ENCODE measurements around the gene HSPA6. TPM values are rescaled to one million over a fixed set of nuclear protein-coding genes. Genes with fewer than 3 reads are reported as not detected.

The HSPA6 gene
- polyA plus RNA-seq, 1 donor from 2014 or later = 3.8 TPM

DNA sequence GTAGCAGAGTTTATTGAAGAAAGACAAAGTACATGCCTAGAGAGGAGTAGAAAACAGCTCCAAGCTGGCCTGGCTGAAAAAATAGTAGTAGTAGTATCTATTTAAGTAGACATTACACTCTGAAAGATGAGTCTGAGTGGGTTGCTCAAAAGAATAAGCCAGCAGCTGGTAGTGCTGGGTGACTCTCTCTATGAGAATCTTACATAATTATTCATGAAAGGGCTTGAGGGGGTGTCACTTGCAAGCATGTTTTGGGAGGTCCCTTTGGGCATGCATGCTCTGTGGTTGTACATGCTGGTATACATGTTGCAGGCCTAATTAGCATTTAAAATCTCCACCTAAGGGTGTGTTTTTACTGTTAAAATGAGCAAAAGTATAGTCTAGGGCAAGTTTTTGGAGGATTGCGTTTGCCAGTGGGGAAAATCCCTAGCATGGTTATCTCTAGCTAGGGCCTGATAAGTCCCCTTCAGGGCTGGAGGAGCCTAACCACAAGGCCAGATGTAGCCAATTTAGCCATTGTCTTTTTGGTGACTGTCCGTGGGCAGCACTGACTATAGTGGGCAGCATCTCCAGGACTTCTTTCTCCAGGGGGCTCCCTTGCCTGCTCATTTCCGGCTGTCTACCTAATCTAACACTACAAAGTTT is 30.1 kb upstream of the HSPA6 start:
- Histone ChIP-seq H3K9me3 (ENCODE audit: low read length) (no peaks in the 10 kb centered on the region), H3K36me3 (ENCODE audit: insufficient read depth, low read length) (no peaks in the 10 kb centered on the region), H4K20me1 (ENCODE audit: insufficient read depth) (no peaks in the 10 kb centered on the region), H3K79me2 (replicated peaks; ENCODE audit: insufficient read depth, low read length) (no peaks in the 10 kb centered on the region), H2AFZ (ENCODE audit: low read depth, low read length) (no peak overlapping the region), H3F3A (ENCODE audit: insufficient read depth, low read length, poor library complexity, severe bottlenecking) (no peaks in the 10 kb centered on the region), H3K4me2 (ENCODE audit: low read length) (no peak overlapping the region), H3K9me2 (ENCODE audit: insufficient read depth, low read length) (no peaks in the 10 kb centered on the region), H3K27me3 (ENCODE audit: insufficient read depth, low read depth, low read length) (peaks cover 11% of the 10 kb centered on the region), H3K9ac (ENCODE audit: low read length) (no peak overlapping the region), H3K27ac (ENCODE audit: low read length) (no peak overlapping the region), H3K4me3 (ENCODE audit: low read length) (no peak overlapping the region)
- TF ChIP-seq EZH2 (IDR thresholded peaks at IDR 0.05; ENCODE audit: borderline replicate concordance, insufficient read depth, low read length, poor library complexity, severe bottlenecking) = no peak
- TF ChIP-seq POLR2AphosphoS5 (IDR thresholded peaks at IDR 0.05) = no peak
- TF ChIP-seq CTCF (IDR thresholded peaks at IDR 0.05; ENCODE audit: poor library complexity, severe bottlenecking) = no peak
- TF ChIP-seq SMC3 (conservative IDR thresholded peaks at IDR 0.05; ENCODE audit: poor library complexity) = no peak
- no peak for TF ChIP-seq MXI1 (conservative IDR thresholded peaks at IDR 0.05; ENCODE audit: poor library complexity, severe bottlenecking)
- TF ChIP-seq EP300 (conservative IDR thresholded peaks at IDR 0.05; ENCODE audit: poor library complexity, severe bottlenecking) = no peak

DNA sequence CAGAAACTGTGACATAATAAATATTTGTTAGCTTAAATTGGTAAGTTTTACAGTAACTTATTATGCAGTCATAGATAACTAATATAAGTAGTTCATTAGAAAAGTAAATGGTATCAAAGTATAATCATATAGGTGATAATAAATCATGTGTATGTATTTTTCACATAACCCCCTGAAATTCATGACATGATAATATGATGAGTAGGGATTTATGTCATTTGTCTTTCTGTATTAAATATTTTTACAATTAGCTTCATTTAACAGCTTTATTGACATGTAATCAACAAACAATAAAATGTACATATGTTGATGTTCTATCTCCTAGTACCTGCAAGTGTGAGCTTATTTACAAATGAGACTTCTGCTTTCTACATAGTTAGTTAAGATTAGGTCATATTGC is 28.9 kb upstream of the HSPA6 start:
- Histone ChIP-seq H2AFZ (ENCODE audit: low read depth, low read length) (no peak overlapping the region), H4K20me1 (ENCODE audit: insufficient read depth) (no peaks in the 10 kb centered on the region), H3K9me3 (ENCODE audit: low read length) (no peaks in the 10 kb centered on the region), H3K27me3 (ENCODE audit: insufficient read depth, low read depth, low read length) (peaks cover 7% of the 10 kb centered on the region), H3K36me3 (ENCODE audit: insufficient read depth, low read length) (no peaks in the 10 kb centered on the region), H3K9me2 (ENCODE audit: insufficient read depth, low read length) (no peaks in the 10 kb centered on the region), H3K9ac (ENCODE audit: low read length) (no peak overlapping the region), H3F3A (ENCODE audit: insufficient read depth, low read length, poor library complexity, severe bottlenecking) (no peaks in the 10 kb centered on the region), H3K4me2 (ENCODE audit: low read length) (no peak overlapping the region), H3K79me2 (replicated peaks; ENCODE audit: insufficient read depth, low read length) (no peaks in the 10 kb centered on the region), H3K27ac (ENCODE audit: low read length) (no peak overlapping the region), H3K4me3 (ENCODE audit: low read length) (no peak overlapping the region)
- TF ChIP-seq, protein P1, sequence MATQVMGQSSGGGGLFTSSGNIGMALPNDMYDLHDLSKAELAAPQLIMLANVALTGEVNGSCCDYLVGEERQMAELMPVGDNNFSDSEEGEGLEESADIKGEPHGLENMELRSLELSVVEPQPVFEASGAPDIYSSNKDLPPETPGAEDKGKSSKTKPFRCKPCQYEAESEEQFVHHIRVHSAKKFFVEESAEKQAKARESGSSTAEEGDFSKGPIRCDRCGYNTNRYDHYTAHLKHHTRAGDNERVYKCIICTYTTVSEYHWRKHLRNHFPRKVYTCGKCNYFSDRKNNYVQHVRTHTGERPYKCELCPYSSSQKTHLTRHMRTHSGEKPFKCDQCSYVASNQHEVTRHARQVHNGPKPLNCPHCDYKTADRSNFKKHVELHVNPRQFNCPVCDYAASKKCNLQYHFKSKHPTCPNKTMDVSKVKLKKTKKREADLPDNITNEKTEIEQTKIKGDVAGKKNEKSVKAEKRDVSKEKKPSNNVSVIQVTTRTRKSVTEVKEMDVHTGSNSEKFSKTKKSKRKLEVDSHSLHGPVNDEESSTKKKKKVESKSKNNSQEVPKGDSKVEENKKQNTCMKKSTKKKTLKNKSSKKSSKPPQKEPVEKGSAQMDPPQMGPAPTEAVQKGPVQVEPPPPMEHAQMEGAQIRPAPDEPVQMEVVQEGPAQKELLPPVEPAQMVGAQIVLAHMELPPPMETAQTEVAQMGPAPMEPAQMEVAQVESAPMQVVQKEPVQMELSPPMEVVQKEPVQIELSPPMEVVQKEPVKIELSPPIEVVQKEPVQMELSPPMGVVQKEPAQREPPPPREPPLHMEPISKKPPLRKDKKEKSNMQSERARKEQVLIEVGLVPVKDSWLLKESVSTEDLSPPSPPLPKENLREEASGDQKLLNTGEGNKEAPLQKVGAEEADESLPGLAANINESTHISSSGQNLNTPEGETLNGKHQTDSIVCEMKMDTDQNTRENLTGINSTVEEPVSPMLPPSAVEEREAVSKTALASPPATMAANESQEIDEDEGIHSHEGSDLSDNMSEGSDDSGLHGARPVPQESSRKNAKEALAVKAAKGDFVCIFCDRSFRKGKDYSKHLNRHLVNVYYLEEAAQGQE (IDR thresholded peaks at IDR 0.05; ENCODE audit: borderline replicate concordance) = no peak
- TF ChIP-seq POLR2AphosphoS5 (IDR thresholded peaks at IDR 0.05) (no peak), MXI1 (conservative IDR thresholded peaks at IDR 0.05; ENCODE audit: poor library complexity, severe bottlenecking) (no peak), EZH2 (IDR thresholded peaks at IDR 0.05; ENCODE audit: borderline replicate concordance, insufficient read depth, low read length, poor library complexity, severe bottlenecking) (no peak)

DNA sequence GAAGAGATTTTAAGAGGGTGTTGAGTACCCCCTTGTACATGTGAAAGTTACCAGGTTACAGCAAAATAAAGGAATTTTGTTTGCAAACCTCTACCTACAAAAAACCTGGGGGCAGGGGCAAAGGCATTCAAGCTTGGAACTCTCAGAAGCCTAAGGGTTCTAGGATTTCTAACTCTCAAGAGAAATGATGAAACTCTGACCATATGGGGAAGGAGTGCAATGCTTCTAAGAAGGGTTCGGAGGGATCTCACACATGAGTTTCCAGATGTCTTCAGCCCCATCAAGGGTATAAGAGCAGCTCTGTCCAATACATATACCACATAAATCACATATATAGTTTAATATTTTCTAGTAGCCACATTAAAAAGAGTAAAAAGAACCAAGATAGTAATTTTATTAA is 26.4 kb upstream of the HSPA6 start:
- Histone ChIP-seq H3K27me3 (ENCODE audit: insufficient read depth, low read depth, low read length) (peaks cover 12% of the 10 kb centered on the region), H3K4me3 (ENCODE audit: low read length) (no peak overlapping the region), H3K9me3 (ENCODE audit: low read length) (no peaks in the 10 kb centered on the region), H3K79me2 (replicated peaks; ENCODE audit: insufficient read depth, low read length) (no peaks in the 10 kb centered on the region), H3K9ac (ENCODE audit: low read length) (no peak overlapping the region), H3K36me3 (ENCODE audit: insufficient read depth, low read length) (no peaks in the 10 kb centered on the region), H4K20me1 (ENCODE audit: insufficient read depth) (no peaks in the 10 kb centered on the region), H3K27ac (ENCODE audit: low read length) (no peak overlapping the region), H3K9me2 (ENCODE audit: insufficient read depth, low read length) (no peaks in the 10 kb centered on the region), H2AFZ (ENCODE audit: low read depth, low read length) (no peak overlapping the region), H3K4me2 (ENCODE audit: low read length) (no peak overlapping the region), H3F3A (ENCODE audit: insufficient read depth, low read length, poor library complexity, severe bottlenecking) (no peaks in the 10 kb centered on the region)
- TF ChIP-seq RAD21 (conservative IDR thresholded peaks at IDR 0.05) = no peak
- TF ChIP-seq SMC3 (conservative IDR thresholded peaks at IDR 0.05; ENCODE audit: poor library complexity) = no peak
- TF ChIP-seq EZH2 (IDR thresholded peaks at IDR 0.05; ENCODE audit: borderline replicate concordance, insufficient read depth, low read length, poor library complexity, severe bottlenecking) = no peak
- TF ChIP-seq EP300 (conservative IDR thresholded peaks at IDR 0.05; ENCODE audit: poor library complexity, severe bottlenecking) = no peak
- TF ChIP-seq POLR2AphosphoS5 (IDR thresholded peaks at IDR 0.05) = no peak
- no peak for TF ChIP-seq TAF1 (IDR thresholded peaks at IDR 0.05; ENCODE audit: low read depth)
- TF ChIP-seq CTCF (IDR thresholded peaks at IDR 0.05; ENCODE audit: poor library complexity, severe bottlenecking) = no peak
- TF ChIP-seq MXI1 (conservative IDR thresholded peaks at IDR 0.05; ENCODE audit: poor library complexity, severe bottlenecking) = no peak
- TF ChIP-seq, protein P1 (IDR thresholded peaks at IDR 0.05; ENCODE audit: borderline replicate concordance) = no peak

All from neural cell (in vitro differentiated cells).